Measurements from ENCODE around the gene GCK.
"Not testable (repeated sequence)": the region's sequence is repeated elsewhere in the genome, so short reads cannot be mapped to it uniquely, and the experiment has no call there.

The GCK gene

GRCh38 chr7:44201813-44202212, 12.6 kb upstream of the GCK start:
- no peak for DNase-seq (ENCODE audit: low read depth, low spot score)

GRCh38 chr7:44200699-44201461, 11.6 kb upstream of the GCK start, which contains the start of gene YKT6:
YKT6 (plus strand) TSS chr7:44200978; CDS start chr7:44201136, 158 bp downstream.
- DNase-seq (ENCODE audit: low read depth, low spot score), result peak; percentile 75

- DNase-seq (ENCODE audit: low read depth, low spot score), result not testable (repeated sequence)
Measured at GRCh38 chr7:44200163-44200562, 10.9 kb upstream of the GCK start.

GRCh38 chr7:44197474-44197873, 8.2 kb upstream of the GCK start:
- no peak for DNase-seq (ENCODE audit: low read depth, low spot score)

GRCh38 chr7:44196450-44196872, 7.2 kb upstream of the GCK start:
- no peak for DNase-seq (ENCODE audit: low read depth, low spot score)

- no peak for DNase-seq (ENCODE audit: low read depth, low spot score)
Measured at GRCh38 chr7:44195889-44196288, 6.7 kb upstream of the GCK start.

- no peak for DNase-seq (ENCODE audit: low read depth, low spot score)
Measured at GRCh38 chr7:44194562-44195145, 5.4 kb upstream of the GCK start.

GRCh38 chr7:44194069-44194468, 4.8 kb upstream of the GCK start:
- no peak for DNase-seq (ENCODE audit: low read depth, low spot score)

DNA sequence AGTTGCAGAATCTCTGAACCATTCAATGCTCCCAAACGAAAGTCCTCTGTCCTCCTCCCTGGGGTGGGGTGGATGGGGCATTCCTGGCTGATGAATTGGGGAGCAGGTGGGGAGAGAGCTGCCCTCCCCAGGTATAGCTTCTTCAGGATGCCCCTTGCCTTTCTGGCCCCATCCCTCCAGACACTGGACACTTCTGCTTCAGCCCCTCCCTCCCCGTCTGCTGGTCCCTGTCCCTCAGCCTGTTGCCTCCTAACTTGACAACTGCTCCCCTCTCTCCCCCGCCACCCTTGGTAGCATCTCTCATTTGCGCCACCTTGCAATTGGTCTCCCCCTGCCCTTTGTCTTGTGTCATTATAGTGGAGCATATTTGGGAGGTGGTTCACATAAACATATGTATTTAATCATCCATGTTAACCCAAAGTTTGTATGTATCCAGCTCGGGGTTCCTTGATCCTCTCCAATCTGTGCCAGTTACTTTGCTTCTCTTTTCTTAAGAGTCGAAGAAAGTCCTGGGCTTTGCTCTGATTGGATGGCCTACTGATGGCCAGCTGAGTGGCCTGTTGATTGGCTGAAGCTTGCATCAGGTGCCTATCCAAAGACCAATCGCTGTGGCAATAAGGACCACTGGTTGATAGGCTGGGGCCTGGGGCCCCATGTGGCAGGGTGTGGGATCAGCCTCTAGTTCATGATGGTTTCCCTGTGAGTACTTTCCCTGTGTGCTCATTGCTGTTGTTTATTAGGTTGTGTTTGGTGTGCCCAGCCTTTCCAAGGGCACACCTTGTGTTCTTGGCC, 4.0 kb upstream of the GCK start:
- no peak for DNase-seq (ENCODE audit: low read depth, low spot score)

DNA sequence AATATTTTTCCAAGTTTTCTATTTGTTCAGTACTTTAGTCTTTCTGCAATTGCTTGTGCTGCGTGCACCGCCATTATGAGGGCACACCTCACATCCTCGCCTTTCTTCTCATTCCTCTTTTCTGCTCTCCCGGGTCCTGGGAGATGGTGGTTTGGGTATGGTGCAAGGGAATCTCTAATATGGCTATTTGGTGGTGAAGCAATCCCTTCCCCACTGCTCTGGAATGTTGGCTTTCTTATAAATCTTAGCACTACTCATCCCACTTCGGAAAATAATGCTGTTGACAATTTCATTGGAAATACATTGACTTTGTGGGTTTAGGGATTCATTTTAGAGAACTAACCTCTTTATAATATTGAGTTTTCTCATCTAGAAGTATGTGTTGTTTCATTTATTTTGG, 1.9 kb upstream of the GCK start:
- no peak for DNase-seq (ENCODE audit: low read depth, low spot score)

GRCh38 chr7:44189993-44190872, 994 bp upstream of the GCK start:
- no peak for DNase-seq (ENCODE audit: low read depth, low spot score)

- DNase-seq (ENCODE audit: low read depth, low spot score), result no peak
Measured at GRCh38 chr7:44188480-44189225, 586 bp downstream of the GCK start.

- no peak for DNase-seq (ENCODE audit: low read depth, low spot score)
Measured at GRCh38 chr7:44187636-44188416, 1.4 kb downstream of the GCK start.

DNA sequence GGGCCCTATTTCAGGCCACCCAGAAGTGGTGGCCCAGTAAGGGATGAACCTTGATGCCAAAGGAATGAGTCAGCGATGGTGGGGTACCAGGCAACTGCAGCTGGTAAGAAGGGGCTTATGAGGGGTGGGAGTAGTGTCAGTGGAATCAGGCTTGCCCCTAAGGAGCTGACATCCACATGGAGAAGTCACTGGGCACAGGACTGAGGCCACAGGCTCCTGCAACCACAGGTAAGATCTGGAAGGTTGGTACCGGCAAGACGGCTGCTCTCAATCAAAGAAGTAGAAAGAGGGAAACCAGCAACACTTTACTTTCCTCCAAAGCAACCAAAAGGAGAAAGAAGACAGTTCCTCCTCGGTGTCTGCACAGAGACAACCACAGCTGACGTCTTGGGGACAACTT, 2.5 kb downstream of the GCK start:
- no peak for DNase-seq (ENCODE audit: low read depth, low spot score)

- no peak for DNase-seq (ENCODE audit: low read depth, low spot score)
Measured at GRCh38 chr7:44185729-44186128, 3.5 kb downstream of the GCK start.

- DNase-seq (ENCODE audit: low read depth, low spot score), result no peak
Measured at GRCh38 chr7:44184873-44185446, 4.3 kb downstream of the GCK start.

DNA sequence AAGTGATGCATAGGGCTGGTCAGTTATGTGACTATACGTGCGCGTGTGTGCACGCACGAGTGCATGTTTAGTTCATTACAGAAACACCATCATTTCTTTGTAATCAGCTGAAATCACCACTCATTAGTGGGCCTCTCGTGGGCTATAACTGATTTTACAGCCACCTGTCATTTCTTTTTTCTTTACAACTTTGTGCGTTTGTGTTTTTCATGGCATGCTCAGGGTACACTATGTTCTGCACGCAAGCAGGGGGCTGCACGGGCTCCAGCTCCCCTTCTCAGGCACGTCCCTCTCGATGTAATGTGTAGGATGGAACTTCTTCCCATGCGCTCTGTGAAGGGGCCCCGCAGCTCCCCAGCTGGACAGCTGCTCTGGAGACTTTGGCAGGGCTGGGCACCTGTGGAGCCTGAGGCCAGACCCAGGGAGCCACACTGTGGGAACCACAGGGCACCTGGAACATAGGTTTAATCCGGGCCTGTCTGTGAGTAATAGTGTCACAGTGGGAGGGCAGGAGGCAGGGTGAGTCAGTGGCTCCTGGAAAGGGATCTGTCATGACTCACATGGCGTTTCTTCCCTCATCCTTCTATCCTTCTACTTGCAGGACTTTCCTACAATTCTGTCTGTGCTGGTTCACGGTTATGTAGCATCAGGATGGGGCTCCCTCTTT, 4.9 kb downstream of the GCK start:
- DNase-seq (ENCODE audit: low read depth, low spot score), result peak; percentile 91

GRCh38 chr7:44183386-44183785, 5.9 kb downstream of the GCK start:
- DNase-seq (ENCODE audit: low read depth, low spot score), result no peak

DNA sequence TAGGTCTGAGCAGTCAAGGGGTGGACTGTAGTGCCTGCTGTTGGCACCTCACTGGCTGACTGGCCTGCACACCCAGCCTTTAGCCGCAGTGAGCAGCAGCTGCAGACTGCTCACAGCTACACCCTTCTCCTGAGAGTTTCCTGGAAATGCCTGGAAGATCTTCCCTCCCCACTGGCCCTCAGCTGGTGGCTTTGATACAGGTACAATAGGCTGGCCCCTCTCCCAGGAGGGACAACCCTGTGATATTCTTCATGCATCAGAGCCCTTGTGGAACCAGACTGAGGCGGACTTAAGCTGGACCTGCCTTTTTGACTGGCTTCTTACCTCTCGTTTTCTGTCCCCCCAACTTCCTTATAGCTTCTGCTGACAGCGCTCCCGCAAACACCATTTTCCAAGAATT, 6.4 kb downstream of the GCK start:
- DNase-seq (ENCODE audit: low read depth, low spot score), result no peak

Data from smooth muscle cell of the brain vasculature (primary cell).